ENCODE measurements around the gene CAPN13.

DNA sequence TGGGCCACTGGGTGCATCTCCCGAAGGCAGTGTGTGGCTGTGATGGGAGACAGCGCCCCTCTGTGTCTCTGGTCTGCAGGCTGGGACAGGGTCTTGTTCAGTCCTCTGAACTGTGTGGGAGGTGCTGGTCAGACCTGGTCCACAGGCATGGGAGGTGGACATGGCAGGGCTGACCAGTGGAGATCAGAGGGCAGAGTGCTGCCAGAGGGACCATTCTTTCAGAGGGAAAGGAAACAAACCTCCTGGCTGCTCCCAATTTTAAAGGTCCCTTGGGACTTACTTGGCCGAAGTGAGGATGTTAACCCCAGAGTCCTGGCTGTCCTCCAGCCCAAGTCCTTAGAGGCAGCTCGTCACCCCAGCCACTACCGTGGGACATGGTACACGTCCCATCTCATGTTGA lies 4.0 kb downstream of the CAPN13 start:
- no peak for TF ChIP-seq EZH2 (optimal IDR thresholded peaks at IDR 0.05; ENCODE audit: low read depth, low read length)
- TF ChIP-seq, protein P1, sequence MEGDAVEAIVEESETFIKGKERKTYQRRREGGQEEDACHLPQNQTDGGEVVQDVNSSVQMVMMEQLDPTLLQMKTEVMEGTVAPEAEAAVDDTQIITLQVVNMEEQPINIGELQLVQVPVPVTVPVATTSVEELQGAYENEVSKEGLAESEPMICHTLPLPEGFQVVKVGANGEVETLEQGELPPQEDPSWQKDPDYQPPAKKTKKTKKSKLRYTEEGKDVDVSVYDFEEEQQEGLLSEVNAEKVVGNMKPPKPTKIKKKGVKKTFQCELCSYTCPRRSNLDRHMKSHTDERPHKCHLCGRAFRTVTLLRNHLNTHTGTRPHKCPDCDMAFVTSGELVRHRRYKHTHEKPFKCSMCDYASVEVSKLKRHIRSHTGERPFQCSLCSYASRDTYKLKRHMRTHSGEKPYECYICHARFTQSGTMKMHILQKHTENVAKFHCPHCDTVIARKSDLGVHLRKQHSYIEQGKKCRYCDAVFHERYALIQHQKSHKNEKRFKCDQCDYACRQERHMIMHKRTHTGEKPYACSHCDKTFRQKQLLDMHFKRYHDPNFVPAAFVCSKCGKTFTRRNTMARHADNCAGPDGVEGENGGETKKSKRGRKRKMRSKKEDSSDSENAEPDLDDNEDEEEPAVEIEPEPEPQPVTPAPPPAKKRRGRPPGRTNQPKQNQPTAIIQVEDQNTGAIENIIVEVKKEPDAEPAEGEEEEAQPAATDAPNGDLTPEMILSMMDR (IDR thresholded peaks at IDR 0.05; ENCODE audit: low read length), result no peak
